Measurements from ENCODE around the gene PDE9A.
A peak's percentile ranks its signal among the peaks of the same experiment; 100 is the strongest.

GRCh38 chr21:42636520-42637266 is 16.7 kb upstream of the PDE9A start:
- TF ChIP-seq, protein P1, sequence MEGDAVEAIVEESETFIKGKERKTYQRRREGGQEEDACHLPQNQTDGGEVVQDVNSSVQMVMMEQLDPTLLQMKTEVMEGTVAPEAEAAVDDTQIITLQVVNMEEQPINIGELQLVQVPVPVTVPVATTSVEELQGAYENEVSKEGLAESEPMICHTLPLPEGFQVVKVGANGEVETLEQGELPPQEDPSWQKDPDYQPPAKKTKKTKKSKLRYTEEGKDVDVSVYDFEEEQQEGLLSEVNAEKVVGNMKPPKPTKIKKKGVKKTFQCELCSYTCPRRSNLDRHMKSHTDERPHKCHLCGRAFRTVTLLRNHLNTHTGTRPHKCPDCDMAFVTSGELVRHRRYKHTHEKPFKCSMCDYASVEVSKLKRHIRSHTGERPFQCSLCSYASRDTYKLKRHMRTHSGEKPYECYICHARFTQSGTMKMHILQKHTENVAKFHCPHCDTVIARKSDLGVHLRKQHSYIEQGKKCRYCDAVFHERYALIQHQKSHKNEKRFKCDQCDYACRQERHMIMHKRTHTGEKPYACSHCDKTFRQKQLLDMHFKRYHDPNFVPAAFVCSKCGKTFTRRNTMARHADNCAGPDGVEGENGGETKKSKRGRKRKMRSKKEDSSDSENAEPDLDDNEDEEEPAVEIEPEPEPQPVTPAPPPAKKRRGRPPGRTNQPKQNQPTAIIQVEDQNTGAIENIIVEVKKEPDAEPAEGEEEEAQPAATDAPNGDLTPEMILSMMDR (IDR thresholded peaks at IDR 0.05): no peak
- TF ChIP-seq POLR2A (IDR thresholded peaks at IDR 0.05; ENCODE audit: low read depth) (no peak), POLR2AphosphoS5 (IDR thresholded peaks at IDR 0.05) (peak in 1 of 2 donors; percentile 64), EP300 (IDR thresholded peaks at IDR 0.05) (no peak)

All from esophagus muscularis mucosa (tissue), 4 donors.